Activated naive CD8-positive, alpha-beta T cell treated with anti-CD3 and anti-CD28 coated beads, Interleukin-2, amount 50 U/mL, for 24 hours (primary cell): ENCODE results near the gene SPACA7.

Experiments
- ATAC-seq: fragments of 150-1000 bp; cut with Tn5 transposase; one replicate; pipeline ENCODE4 v1.10.0; 2021
- DNase-seq: peaks from one replicate; pipeline ENCODE4 v3.0.0; 2021
- H3K27ac Mint-ChIP-seq: one replicate; pipeline ENCODE4 v1.8.0; 2021; ENCODE audit warnings: mild to moderate bottlenecking, mixed read lengths
- H3K27me3 Mint-ChIP-seq: one replicate; pipeline ENCODE4 v1.8.0; 2021; ENCODE audit warnings: mixed read lengths
- H3K36me3 Mint-ChIP-seq: one replicate; pipeline ENCODE4 v1.8.0; 2021; ENCODE audit warnings: low read depth, mixed read lengths
- H3K4me1 Mint-ChIP-seq: one replicate; pipeline ENCODE4 v1.8.0; 2021; ENCODE audit warnings: mixed read lengths
- H3K4me3 Mint-ChIP-seq: one replicate; pipeline ENCODE4 v1.8.0; 2021; ENCODE audit warnings: mild to moderate bottlenecking, moderate library complexity, mixed read lengths
- H3K9me3 Mint-ChIP-seq: one replicate; pipeline ENCODE4 v1.8.0; 2021; ENCODE audit warnings: mixed read lengths

Gene SPACA7

GRCh38 chr13:112453874-112454647 lies 77.9 kb downstream of the SPACA7 start:
- H3K27me3 Mint-ChIP-seq: peaks cover 11% of the 10 kb centered on the region
- H3K9me3 Mint-ChIP-seq: no peaks in the 10 kb centered on the region
- H3K36me3 Mint-ChIP-seq: no peaks in the 10 kb centered on the region
- no peak overlapping the region for H3K27ac Mint-ChIP-seq
- H3K4me3 Mint-ChIP-seq: no peak overlapping the region
- ATAC-seq (no peak), DNase-seq (no peak)
- no peaks in the 10 kb centered on the region for H3K4me1 Mint-ChIP-seq

DNA sequence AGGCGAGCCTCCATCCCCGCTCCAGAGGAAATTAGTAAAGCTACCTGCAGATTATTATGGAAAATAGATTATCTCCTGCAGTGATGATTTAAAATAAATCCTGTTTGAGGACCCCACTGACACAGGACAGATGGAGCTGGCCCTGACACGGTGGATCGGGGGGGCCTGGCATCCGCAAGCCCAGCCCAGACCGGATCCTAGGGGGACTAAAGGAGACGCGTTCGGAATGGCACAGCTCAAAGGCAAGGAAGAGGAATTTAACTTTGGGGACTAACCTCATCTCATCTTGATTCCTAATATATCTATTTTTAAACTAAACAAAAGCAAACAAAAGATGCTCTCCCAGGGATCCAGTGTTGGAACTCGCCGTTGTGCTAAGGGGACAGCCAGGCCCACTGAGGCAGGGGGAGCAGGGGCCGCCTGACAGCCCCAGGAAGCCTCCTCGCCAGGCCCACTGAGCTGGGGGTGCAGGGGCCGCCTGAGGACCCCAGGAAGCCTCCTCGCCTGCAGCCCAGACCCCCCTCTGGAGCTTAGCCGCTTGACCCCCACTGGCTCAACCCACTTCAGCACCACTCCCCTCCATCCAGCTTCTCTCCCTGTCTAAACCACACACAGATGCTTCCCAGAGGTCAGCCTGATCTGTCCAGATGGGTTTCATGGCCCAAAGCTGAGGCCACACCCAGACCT lies 78.6 kb downstream of the SPACA7 start:
- Mint-ChIP-seq H3K9me3 (peaks cover 2% of the 10 kb centered on the region), H3K27ac (no peak overlapping the region), H3K36me3 (no peaks in the 10 kb centered on the region), H3K27me3 (peaks cover 10% of the 10 kb centered on the region), H3K4me3 (no peak overlapping the region), H3K4me1 (no peaks in the 10 kb centered on the region)
- ATAC-seq (no peak), DNase-seq (no peak)

DNA sequence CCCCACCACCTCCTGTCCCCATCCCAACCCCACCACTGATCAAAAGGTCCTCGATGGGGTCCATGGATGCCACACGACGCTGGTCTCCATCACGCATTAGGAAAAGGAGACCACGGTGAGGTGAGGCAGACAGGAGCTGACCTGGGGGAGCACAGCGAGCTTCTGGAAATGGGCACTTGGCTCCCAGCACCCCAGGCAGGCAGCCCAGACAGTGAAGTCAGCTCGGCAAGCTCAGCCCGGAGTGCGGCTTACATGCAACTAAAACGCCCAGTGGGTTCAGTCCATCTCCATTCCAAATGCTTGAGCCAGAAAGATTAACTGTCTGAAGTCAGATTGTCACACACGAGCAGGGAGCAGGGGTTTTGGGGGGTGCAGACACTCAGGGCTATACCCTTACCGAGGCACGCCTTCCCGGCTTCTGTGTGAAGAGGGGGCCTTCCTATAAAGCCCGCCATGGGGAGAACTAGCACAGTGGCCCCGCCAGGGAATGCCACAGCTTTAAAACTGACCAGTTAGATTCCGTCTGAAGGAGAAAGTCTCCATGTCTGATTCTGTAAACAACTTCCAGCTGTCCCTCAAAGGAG lies 79.4 kb downstream of the SPACA7 start:
- no peak for ATAC-seq
- peaks cover 3% of the 10 kb centered on the region for H3K9me3 Mint-ChIP-seq

GRCh38 chr13:112456138-112457056 lies 80.2 kb downstream of the SPACA7 start:
- Mint-ChIP-seq H3K9me3 (peaks cover 3% of the 10 kb centered on the region), H3K36me3 (no peaks in the 10 kb centered on the region), H3K27ac (no peak overlapping the region), H3K27me3 (peaks cover 15% of the 10 kb centered on the region), H3K4me1 (no peaks in the 10 kb centered on the region), H3K4me3 (no peak overlapping the region)
- no peak for ATAC-seq
- DNase-seq: no peak

More for the DNA sequence above, 79.4 kb downstream of the SPACA7 start:
- H3K27ac Mint-ChIP-seq: no peak overlapping the region
- peaks cover 13% of the 10 kb centered on the region for H3K27me3 Mint-ChIP-seq
- DNase-seq: no peak
- H3K36me3 Mint-ChIP-seq: no peaks in the 10 kb centered on the region
- no peak overlapping the region for H3K4me3 Mint-ChIP-seq
- H3K4me1 Mint-ChIP-seq: no peaks in the 10 kb centered on the region

DNA sequence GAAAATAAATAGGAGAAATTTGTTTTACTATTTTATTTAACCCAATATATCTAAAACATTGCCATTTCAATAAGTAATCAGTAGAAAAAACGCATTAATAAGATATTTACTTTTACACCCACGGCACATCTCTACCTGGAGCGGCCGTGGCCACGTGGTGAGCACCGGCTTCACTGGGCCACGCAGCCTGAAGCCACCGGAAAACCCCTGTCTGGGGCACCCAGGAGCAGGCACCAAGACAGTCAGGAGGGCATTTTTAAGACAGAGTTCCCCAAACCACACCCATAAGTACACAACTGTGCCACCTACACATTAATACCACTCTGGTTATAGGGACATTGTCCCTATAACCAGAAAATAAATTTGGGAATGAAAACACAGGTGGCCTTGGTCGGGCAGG lies 80.9 kb downstream of the SPACA7 start:
- Mint-ChIP-seq H3K4me1 (no peaks in the 10 kb centered on the region), H3K36me3 (no peaks in the 10 kb centered on the region), H3K9me3 (peaks cover 5% of the 10 kb centered on the region), H3K4me3 (no peak overlapping the region), H3K27me3 (peaks cover 15% of the 10 kb centered on the region), H3K27ac (no peak overlapping the region)
- no peak for ATAC-seq
- DNase-seq: no peak

- Mint-ChIP-seq H3K9me3 (peaks cover 9% of the 10 kb centered on the region), H3K36me3 (no peaks in the 10 kb centered on the region), H3K4me1 (no peaks in the 10 kb centered on the region), H3K27ac (no peak overlapping the region), H3K4me3 (no peak overlapping the region), H3K27me3 (peaks cover 15% of the 10 kb centered on the region)
- ATAC-seq (no peak), DNase-seq (no peak)
Observed at GRCh38 chr13:112457485-112457884, 81.3 kb downstream of the SPACA7 start.

DNA sequence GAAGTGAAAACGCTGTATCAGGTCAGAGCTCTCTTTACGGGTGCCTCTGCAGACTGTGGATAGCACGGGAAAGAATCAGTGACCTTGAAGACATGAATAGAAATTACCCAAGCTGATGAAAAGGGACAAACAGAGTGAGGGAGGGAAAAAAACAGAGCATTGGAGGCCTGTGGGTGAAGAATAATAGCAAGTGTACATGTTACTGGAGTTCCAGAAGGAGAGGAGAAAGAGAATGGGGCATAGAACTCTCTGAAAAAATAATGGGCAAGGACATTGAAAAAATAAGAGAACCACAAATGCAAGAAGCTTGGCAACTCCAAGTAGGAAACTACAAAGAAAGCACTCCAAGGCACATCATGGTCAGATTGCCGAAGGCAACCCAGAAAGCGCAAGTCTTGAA lies 86.3 kb downstream of the SPACA7 start:
- Mint-ChIP-seq H3K4me1 (no peaks in the 10 kb centered on the region), H3K36me3 (no peaks in the 10 kb centered on the region), H3K27ac (no peak overlapping the region), H3K27me3 (peaks cover 14% of the 10 kb centered on the region), H3K9me3 (peaks cover 11% of the 10 kb centered on the region), H3K4me3 (no peak overlapping the region)
- ATAC-seq (no peak), DNase-seq (no peak)

- Mint-ChIP-seq H3K27me3 (peaks cover 8% of the 10 kb centered on the region), H3K36me3 (no peaks in the 10 kb centered on the region)
Observed at GRCh38 chr13:112464720-112465119, 88.6 kb downstream of the SPACA7 start.

DNA sequence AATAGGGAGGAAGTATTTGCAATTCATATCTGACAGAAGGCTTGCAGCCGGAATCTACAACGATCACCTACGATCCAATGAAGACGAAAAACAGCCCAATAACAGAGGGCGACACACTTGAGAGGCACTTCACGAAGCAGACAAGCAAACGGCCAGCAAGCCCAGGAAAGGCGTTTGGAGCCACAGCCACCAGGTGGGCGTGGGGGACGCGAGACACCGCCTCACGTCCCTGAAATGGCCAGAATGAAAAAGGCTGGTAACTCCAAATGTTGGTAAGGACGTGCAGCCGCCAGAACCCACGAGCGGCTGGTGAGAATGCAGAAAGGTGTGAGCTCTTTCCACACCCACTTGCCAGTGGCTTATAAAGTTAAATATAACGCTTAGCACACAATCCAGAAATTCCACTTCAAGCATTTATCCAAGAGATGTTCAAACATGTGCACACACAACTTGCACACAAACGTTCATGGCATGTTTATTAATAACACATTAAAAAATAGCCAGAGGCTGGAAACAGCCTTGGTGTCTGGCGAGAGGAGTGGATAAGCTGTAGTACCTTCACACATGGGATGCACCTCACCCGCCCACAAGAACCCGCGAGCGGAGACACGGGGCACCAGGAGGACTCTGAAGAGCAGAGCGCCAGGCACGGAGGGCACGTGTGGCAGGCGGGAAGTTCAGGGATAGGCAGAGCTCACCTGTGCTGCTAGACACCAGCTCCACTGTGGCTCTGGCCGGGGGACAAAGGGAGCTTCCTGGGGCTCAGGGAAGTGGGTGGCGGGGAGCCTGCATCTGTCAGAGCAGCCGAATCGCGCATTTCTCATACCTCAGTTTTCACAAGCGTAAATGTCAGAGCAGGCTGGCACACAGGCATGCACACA lies 89.3 kb downstream of the SPACA7 start:
- DNase-seq (no peak), ATAC-seq (no peak)
- Mint-ChIP-seq H3K36me3 (no peaks in the 10 kb centered on the region), H3K9me3 (peaks cover 8% of the 10 kb centered on the region), H3K27me3 (peaks cover 4% of the 10 kb centered on the region), H3K4me1 (no peaks in the 10 kb centered on the region), H3K4me3 (no peak overlapping the region), H3K27ac (no peak overlapping the region)

More at GRCh38 chr13:112464720-112465119, 88.6 kb downstream of the SPACA7 start:
- ATAC-seq (no peak), DNase-seq (no peak)
- Mint-ChIP-seq H3K9me3 (peaks cover 10% of the 10 kb centered on the region), H3K4me1 (no peaks in the 10 kb centered on the region), H3K27ac (no peak overlapping the region), H3K4me3 (no peak overlapping the region)

DNA sequence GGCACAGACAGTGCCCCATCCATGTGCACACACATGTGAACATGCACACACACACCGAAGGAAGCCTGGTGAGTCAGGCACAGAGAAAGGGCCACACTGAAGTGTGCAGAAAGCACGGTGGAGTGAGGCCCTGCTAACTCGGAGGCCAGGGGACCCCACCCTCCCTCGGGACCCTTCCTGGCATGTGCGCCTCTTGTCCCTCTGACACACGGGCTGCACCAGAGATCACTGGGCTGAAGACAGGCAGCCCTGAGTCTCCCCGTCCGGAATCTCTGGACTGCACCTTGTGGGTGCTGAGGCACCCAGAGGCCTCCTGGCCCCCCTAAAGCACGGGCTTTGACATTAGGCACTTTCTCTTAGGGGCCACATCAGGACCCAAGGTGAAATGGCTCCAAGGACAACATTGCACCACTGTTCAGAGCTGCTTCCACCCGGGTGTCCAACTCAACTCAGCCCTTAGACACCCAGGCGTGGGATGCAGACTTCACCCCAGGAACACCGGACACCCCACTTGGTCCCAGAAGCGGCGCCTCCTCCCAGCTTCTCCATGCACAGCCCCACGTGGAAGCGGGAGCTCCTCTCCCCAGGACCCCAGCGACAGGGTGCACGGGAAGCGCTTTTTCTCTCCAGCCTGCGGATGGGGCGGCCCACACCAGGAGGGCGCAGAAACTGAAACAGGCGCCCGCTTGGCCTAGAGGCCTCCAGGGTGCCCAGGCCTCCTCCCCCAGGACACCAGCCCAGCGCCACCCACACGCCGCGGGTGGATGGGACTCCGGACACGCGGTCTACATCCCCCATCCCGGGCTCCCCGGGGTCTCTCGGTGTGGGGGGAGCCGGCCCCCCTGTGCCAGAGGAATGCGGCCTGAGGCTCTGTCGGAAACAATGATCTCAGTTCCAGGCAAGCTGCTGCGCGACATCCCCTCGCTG lies 90.2 kb downstream of the SPACA7 start:
- H3K4me1 Mint-ChIP-seq: no peaks in the 10 kb centered on the region
- H3K27me3 Mint-ChIP-seq: peaks cover 2% of the 10 kb centered on the region
- ATAC-seq (no peak), DNase-seq (no peak)
- H3K36me3 Mint-ChIP-seq: no peaks in the 10 kb centered on the region
- H3K27ac Mint-ChIP-seq: no peak overlapping the region
- H3K9me3 Mint-ChIP-seq: peaks cover 8% of the 10 kb centered on the region
- H3K4me3 Mint-ChIP-seq: no peak overlapping the region

DNA sequence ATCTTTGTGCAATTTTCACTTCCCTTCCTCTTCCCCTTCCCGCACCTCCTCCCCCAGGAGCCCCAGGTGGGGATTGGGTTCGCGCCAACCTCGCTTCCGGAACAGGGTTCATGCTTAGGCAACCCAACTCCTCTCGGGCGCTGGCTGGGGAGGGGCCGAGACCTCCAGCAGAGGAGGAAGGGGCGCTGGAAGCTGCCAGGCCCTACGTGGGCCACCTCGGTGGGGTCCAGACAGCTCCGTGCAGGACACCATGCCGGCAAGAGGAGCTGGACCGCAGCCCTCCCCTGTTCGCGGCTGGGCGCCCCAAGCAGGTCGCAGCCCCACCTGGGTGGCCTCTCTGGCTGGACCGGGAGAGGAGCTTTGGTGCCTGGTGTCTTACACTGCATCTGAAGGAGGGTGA lies 91.1 kb downstream of the SPACA7 start:
- no peak for ATAC-seq

GRCh38 chr13:112468069-112468468 lies 91.9 kb downstream of the SPACA7 start:
- DNase-seq (no peak), ATAC-seq (no peak)
- Mint-ChIP-seq H3K9me3 (no peaks in the 10 kb centered on the region), H3K27ac (no peak overlapping the region), H3K4me1 (no peaks in the 10 kb centered on the region), H3K27me3 (peaks cover 2% of the 10 kb centered on the region), H3K4me3 (no peak overlapping the region), H3K36me3 (peaks cover 4% of the 10 kb centered on the region)

More for the DNA sequence above, 91.1 kb downstream of the SPACA7 start:
- no peaks in the 10 kb centered on the region for H3K36me3 Mint-ChIP-seq
- no peak overlapping the region for H3K4me3 Mint-ChIP-seq
- H3K9me3 Mint-ChIP-seq: peaks cover 4% of the 10 kb centered on the region
- no peak for DNase-seq
- H3K27ac Mint-ChIP-seq: no peak overlapping the region
- H3K27me3 Mint-ChIP-seq: peaks cover 2% of the 10 kb centered on the region
- no peaks in the 10 kb centered on the region for H3K4me1 Mint-ChIP-seq
